PFSK-1 (cell line): ENCODE results near the gene PLXDC2.

ENCODE experiments used
- FOXP2 ChIP-seq: optimal IDR thresholded peaks from 2 replicates; pipeline ENCODE3; 2011; ENCODE audit warnings: borderline replicate concordance, control low read depth, inconsistent platforms; ENCODE audit not compliant: insufficient read depth; ENCODE audit errors: extremely low read length, extremely low read depth
- POLR2AphosphoS5 ChIP-seq: IDR thresholded peaks from 2 replicates; pipeline ENCODE4 v1.6.1; 2012; ENCODE audit warnings: low read depth, mild to moderate bottlenecking, control low read depth, low read length, moderate library complexity
- SIN3A ChIP-seq: IDR thresholded peaks from 2 replicates; pipeline ENCODE4 v1.6.1; 2012; ENCODE audit warnings: mild to moderate bottlenecking, low read length, moderate library complexity, borderline replicate concordance; ENCODE audit not compliant: insufficient read depth
- TAF1 ChIP-seq: IDR thresholded peaks from 2 replicates; pipeline ENCODE4 v1.6.1; 2012; ENCODE audit warnings: low read length, control low read depth, borderline replicate concordance; ENCODE audit not compliant: insufficient read depth
- TF ChIP-seq, protein P1 (sequence below), 2 experiments: IDR thresholded peaks; 2 replicates each; pipeline versions ENCODE4 v1.6.1 to v1.8.0; 2011 to 2012; ENCODE audit warnings: low read depth in 2 of 2, low read length in 2 of 2, control low read depth in 1 of 2, inconsistent platforms in 1 of 2, mild to moderate bottlenecking in 1 of 2, moderate library complexity in 1 of 2; ENCODE audit not compliant: insufficient read depth in 1 of 2

The PLXDC2 gene

DNA sequence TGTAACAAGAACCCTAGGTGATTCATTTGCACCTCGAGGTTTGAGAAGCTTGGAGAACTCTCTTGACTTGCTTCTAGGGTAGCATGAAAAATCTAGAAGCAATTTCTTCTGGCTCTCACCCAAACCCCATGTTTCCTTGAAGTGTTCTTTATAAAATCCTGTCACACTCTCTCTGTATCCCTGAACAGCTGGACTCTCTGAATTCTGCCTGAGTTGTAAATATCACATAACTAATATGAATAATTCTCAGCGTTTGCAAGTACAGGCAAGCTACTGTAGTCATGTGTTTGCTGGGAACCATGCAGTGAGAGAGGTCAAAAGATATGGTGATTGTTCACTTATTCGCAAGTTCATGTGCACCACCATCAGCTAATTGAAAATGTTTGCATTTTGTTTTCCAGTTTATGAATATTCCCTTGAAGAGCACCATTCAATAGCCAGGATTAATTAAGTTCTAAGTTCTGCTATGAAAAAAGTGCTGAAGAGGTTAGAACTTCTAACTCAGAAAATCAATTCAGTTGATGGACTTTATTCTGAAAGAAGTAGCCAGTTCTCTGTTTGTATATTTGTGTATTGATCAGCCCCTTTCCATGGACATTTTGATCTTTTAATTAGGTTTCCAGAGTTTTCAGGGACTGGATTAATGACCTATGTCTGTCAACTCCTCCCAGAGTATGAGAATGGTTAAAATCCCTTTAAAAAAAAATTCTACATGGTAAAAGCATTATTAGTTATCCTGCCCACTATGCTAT is 243.0 kb downstream of the PLXDC2 start:
- TF ChIP-seq SIN3A (no peak), FOXP2 (no peak), TAF1 (no peak), POLR2AphosphoS5 (no peak)
- TF ChIP-seq, protein P1, sequence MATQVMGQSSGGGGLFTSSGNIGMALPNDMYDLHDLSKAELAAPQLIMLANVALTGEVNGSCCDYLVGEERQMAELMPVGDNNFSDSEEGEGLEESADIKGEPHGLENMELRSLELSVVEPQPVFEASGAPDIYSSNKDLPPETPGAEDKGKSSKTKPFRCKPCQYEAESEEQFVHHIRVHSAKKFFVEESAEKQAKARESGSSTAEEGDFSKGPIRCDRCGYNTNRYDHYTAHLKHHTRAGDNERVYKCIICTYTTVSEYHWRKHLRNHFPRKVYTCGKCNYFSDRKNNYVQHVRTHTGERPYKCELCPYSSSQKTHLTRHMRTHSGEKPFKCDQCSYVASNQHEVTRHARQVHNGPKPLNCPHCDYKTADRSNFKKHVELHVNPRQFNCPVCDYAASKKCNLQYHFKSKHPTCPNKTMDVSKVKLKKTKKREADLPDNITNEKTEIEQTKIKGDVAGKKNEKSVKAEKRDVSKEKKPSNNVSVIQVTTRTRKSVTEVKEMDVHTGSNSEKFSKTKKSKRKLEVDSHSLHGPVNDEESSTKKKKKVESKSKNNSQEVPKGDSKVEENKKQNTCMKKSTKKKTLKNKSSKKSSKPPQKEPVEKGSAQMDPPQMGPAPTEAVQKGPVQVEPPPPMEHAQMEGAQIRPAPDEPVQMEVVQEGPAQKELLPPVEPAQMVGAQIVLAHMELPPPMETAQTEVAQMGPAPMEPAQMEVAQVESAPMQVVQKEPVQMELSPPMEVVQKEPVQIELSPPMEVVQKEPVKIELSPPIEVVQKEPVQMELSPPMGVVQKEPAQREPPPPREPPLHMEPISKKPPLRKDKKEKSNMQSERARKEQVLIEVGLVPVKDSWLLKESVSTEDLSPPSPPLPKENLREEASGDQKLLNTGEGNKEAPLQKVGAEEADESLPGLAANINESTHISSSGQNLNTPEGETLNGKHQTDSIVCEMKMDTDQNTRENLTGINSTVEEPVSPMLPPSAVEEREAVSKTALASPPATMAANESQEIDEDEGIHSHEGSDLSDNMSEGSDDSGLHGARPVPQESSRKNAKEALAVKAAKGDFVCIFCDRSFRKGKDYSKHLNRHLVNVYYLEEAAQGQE (IDR thresholded peaks at IDR 0.05; ENCODE audit: insufficient read depth in 1 of 2, low read depth in 2 of 2, low read length in 2 of 2), result no peak

GRCh38 chr10:20065814-20066213 is 249.6 kb downstream of the PLXDC2 start:
- TF ChIP-seq SIN3A, result no peak
- no peak for TF ChIP-seq TAF1
- no peak for TF ChIP-seq POLR2AphosphoS5
- TF ChIP-seq, protein P1 (IDR thresholded peaks at IDR 0.05; ENCODE audit: insufficient read depth in 1 of 2, low read depth in 2 of 2, low read length in 2 of 2), result no peak
- no peak for TF ChIP-seq FOXP2

DNA sequence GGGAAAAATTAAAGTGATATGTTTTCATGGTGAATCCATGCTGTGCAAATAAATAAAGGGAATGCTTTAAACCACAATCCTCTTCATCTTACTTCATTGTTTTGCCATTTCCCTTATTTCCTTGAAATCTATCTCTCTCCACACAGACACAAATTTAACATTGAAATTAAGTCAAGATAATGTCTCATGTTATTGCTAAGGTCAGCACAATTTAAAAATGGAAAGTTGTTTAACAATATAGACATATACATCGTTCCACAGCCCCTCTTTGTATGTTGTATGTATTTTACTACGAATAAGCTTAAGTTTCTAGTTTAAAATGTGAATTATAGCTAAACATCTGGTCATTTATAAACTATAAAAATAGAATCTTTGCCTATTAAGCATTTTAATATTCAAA is 256.9 kb downstream of the PLXDC2 start:
- TF ChIP-seq TAF1, result no peak
- no peak for TF ChIP-seq FOXP2
- TF ChIP-seq, protein P1 (IDR thresholded peaks at IDR 0.05; ENCODE audit: insufficient read depth in 1 of 2, low read depth in 2 of 2, low read length in 2 of 2), result no peak
- no peak for TF ChIP-seq POLR2AphosphoS5
- no peak for TF ChIP-seq SIN3A

DNA sequence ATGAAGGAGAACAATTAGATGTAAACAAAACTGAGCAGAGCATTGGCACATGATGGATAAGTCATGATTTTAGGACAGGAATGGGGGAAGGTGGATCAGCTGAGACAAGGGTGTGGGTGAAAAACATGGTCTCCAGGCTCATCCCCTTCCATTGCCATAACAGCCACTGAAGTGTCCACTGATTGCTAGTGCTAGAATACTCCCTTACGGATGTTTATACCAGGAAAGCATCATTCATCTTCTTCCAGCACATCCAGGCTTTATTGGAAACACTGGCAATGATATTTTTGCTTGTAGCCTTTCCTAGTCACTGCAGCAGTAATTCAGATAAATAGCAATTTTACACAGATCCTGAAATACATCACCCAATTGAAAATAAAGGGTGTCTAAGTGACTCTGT is 259.5 kb downstream of the PLXDC2 start:
- no peak for TF ChIP-seq FOXP2
- TF ChIP-seq TAF1, result no peak
- TF ChIP-seq POLR2AphosphoS5, result no peak
- TF ChIP-seq SIN3A, result no peak
- TF ChIP-seq, protein P1 (IDR thresholded peaks at IDR 0.05; ENCODE audit: insufficient read depth in 1 of 2, low read depth in 2 of 2, low read length in 2 of 2), result no peak

GRCh38 chr10:20084451-20084850 is 268.2 kb downstream of the PLXDC2 start:
- TF ChIP-seq POLR2AphosphoS5 (no peak), FOXP2 (no peak), SIN3A (no peak), TAF1 (no peak)
- TF ChIP-seq, protein P1 (IDR thresholded peaks at IDR 0.05; ENCODE audit: insufficient read depth in 1 of 2, low read depth in 2 of 2, low read length in 2 of 2), result no peak
